K562 (cell line): ENCODE results near the gene RAE1. TPM values are rescaled to one million over a fixed set of nuclear protein-coding genes. Genes with fewer than 3 reads are reported as not detected.

ENCODE experiments used
- ARID2 ChIP-seq: fragments of 450-650 bp; IDR thresholded peaks from 2 replicates; pipeline ENCODE4 v1.6.1; 2017; ENCODE audit warnings: antibody characterized with exemption, mild to moderate bottlenecking
- ASH1L ChIP-seq: fragments of 450-650 bp; IDR thresholded peaks from 2 replicates; pipeline ENCODE4 v1.6.1; 2018; ENCODE audit warnings: borderline replicate concordance, mild to moderate bottlenecking, low read depth; ENCODE audit not compliant: partially characterized antibody
- BRF1 ChIP-seq: IDR thresholded peaks from 3 replicates; pipeline ENCODE4 v1.6.1; 2011; ENCODE audit warnings: borderline replicate concordance, mild to moderate bottlenecking; ENCODE audit not compliant: insufficient read length; ENCODE audit errors: extremely low read depth
- L3MBTL2 ChIP-seq: fragments of 450-650 bp; IDR thresholded peaks from 2 replicates; pipeline ENCODE4 v1.6.1; 2016; ENCODE audit warnings: mild to moderate bottlenecking, moderate library complexity
- NR4A1 ChIP-seq, 2 experiments: fragments of 250-450 bp in 1 of 2; fragments of 450-650 bp in 1 of 2; sonication (Bioruptor Pico) in 1 of 2; IDR thresholded peaks; 2 replicates each; pipeline versions ENCODE4 v1.4.0 to v1.6.1; 2016 to 2020; ENCODE audit warnings: mild to moderate bottlenecking in 2 of 2, missing compliant biosample characterization in 1 of 2, missing genetic modification characterization in 1 of 2, moderate library complexity in 1 of 2
- POLR2A ChIP-seq: fragments of 450-650 bp; conservative IDR thresholded peaks from 2 replicates; pipeline ENCODE4 v1.6.1; 2016
- SETDB1 ChIP-seq: IDR thresholded peaks from one replicate; pipeline ENCODE4 v1.6.1; 2012; ENCODE audit warnings: low read length, control low read depth, inconsistent platforms
- SOX6 ChIP-seq: fragments of 450-650 bp; IDR thresholded peaks from 2 replicates; pipeline ENCODE4 v1.6.1; 2014; ENCODE audit warnings: mild to moderate bottlenecking
- SP1 ChIP-seq: sonication (generic); formaldehyde crosslinking; IDR thresholded peaks from 2 replicates; pipeline ENCODE4 v1.8.1; 2022; ENCODE audit warnings: mild to moderate bottlenecking, missing genetic modification reagents
- ZNF586 ChIP-seq: fragments of 450-650 bp; formaldehyde crosslinking; conservative IDR thresholded peaks from 2 replicates; pipeline ENCODE4 v1.4.0; 2020; ENCODE audit warnings: mild to moderate bottlenecking, moderate library complexity
- ZNF76 ChIP-seq: fragments of 250-450 bp; sonication (Bioruptor Pico); IDR thresholded peaks from 2 replicates; pipeline ENCODE4 v1.4.0; 2020; ENCODE audit warnings: mild to moderate bottlenecking, moderate library complexity, borderline replicate concordance
- polyA plus RNA-seq, 8 experiments: library from polyadenylated mRNA; depleted of rRNA in 4 of 8; stranded (reverse) in 5 of 8; unstranded in 3 of 8; fragments of >200 nt; fragmentation: Nextera tagmentation in 2 of 8; fragmentation: Illumina TruSeq in 1 of 8; extraction: Ambion mirVana in 2 of 8; extraction: Trizol in 1 of 8; gene quantifications; 2 replicates each; pipeline versions ENCODE4 v1.2.1 to v1.2.3, GENCODE V29; 2011 to 2014; ENCODE audit warnings: inconsistent platforms in 1 of 8, missing spikeins in 1 of 8
- total RNA-seq, 7 experiments: library from RNA; depleted of rRNA in 6 of 7; stranded (reverse); fragments of >200 nt in 6 of 7; fragmentation: Illumina TruSeq in 2 of 7; extraction: Trizol in 2 of 7; gene quantifications; 2 replicates each; pipeline versions ENCODE4 v1.2.1 to v1.2.3, GENCODE V29; 2011 to 2021; ENCODE audit warnings: low replicate concordance in 1 of 7
- TF ChIP-seq, protein P1 (sequence below): sonication (generic); formaldehyde crosslinking; IDR thresholded peaks from 2 replicates; pipeline ENCODE4 v1.8.1; 2022; ENCODE audit warnings: missing genetic modification reagents
- TF ChIP-seq, protein P2 (sequence below): fragments of 250-450 bp; sonication (Bioruptor Pico); IDR thresholded peaks from 2 replicates; pipeline ENCODE4 v1.5.0; 2020; ENCODE audit warnings: mild to moderate bottlenecking, borderline replicate concordance
- TF ChIP-seq, protein P3 (sequence below): fragments of 450-650 bp; formaldehyde crosslinking; IDR thresholded peaks from 2 replicates; pipeline ENCODE4 v1.4.0; 2020; ENCODE audit warnings: mild to moderate bottlenecking, moderate library complexity
- TF ChIP-seq, protein P4 (sequence below): sonication (generic); formaldehyde crosslinking; IDR thresholded peaks from 2 replicates; pipeline ENCODE4 v1.8.1; 2023; ENCODE audit warnings: missing genetic modification reagents, mild to moderate bottlenecking, borderline replicate concordance

Gene RAE1
- total and polyA plus RNA-seq, 9 of the 15 experiments (the other 6 are each of a cell fraction or from before 2014, with no cell fraction given), result 33.7 to 248 (median 77.7) TPM

- TF ChIP-seq, protein P1, sequence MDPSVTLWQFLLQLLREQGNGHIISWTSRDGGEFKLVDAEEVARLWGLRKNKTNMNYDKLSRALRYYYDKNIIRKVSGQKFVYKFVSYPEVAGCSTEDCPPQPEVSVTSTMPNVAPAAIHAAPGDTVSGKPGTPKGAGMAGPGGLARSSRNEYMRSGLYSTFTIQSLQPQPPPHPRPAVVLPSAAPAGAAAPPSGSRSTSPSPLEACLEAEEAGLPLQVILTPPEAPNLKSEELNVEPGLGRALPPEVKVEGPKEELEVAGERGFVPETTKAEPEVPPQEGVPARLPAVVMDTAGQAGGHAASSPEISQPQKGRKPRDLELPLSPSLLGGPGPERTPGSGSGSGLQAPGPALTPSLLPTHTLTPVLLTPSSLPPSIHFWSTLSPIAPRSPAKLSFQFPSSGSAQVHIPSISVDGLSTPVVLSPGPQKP (CRISPR knock-in tag), result no peak
- TF ChIP-seq ASH1L (no peak), ARID2 (no peak), SETDB1 (no peak), POLR2A (peak; percentile 94), ZNF76 (CRISPR knock-in tag) (no peak), SOX6 (no peak), NR4A1 (CRISPR knock-in tag; IDR thresholded peaks at IDR 0.05) (no peak), NR4A1 (tag; IDR thresholded peaks at IDR 0.05) (no peak), L3MBTL2 (peak; percentile 85), SP1 (CRISPR knock-in tag) (peak; percentile 35; the same call in 1 of the 2 replicates), BRF1 (no peak), ZNF586 (no peak)
- TF ChIP-seq, protein P2, sequence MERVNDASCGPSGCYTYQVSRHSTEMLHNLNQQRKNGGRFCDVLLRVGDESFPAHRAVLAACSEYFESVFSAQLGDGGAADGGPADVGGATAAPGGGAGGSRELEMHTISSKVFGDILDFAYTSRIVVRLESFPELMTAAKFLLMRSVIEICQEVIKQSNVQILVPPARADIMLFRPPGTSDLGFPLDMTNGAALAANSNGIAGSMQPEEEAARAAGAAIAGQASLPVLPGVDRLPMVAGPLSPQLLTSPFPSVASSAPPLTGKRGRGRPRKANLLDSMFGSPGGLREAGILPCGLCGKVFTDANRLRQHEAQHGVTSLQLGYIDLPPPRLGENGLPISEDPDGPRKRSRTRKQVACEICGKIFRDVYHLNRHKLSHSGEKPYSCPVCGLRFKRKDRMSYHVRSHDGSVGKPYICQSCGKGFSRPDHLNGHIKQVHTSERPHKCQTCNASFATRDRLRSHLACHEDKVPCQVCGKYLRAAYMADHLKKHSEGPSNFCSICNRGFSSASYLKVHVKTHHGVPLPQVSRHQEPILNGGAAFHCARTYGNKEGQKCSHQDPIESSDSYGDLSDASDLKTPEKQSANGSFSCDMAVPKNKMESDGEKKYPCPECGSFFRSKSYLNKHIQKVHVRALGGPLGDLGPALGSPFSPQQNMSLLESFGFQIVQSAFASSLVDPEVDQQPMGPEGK (CRISPR knock-in tag), result no peak
- TF ChIP-seq, protein P3, sequence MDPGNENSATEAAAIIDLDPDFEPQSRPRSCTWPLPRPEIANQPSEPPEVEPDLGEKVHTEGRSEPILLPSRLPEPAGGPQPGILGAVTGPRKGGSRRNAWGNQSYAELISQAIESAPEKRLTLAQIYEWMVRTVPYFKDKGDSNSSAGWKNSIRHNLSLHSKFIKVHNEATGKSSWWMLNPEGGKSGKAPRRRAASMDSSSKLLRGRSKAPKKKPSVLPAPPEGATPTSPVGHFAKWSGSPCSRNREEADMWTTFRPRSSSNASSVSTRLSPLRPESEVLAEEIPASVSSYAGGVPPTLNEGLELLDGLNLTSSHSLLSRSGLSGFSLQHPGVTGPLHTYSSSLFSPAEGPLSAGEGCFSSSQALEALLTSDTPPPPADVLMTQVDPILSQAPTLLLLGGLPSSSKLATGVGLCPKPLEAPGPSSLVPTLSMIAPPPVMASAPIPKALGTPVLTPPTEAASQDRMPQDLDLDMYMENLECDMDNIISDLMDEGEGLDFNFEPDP, result no peak
- TF ChIP-seq, protein P4, sequence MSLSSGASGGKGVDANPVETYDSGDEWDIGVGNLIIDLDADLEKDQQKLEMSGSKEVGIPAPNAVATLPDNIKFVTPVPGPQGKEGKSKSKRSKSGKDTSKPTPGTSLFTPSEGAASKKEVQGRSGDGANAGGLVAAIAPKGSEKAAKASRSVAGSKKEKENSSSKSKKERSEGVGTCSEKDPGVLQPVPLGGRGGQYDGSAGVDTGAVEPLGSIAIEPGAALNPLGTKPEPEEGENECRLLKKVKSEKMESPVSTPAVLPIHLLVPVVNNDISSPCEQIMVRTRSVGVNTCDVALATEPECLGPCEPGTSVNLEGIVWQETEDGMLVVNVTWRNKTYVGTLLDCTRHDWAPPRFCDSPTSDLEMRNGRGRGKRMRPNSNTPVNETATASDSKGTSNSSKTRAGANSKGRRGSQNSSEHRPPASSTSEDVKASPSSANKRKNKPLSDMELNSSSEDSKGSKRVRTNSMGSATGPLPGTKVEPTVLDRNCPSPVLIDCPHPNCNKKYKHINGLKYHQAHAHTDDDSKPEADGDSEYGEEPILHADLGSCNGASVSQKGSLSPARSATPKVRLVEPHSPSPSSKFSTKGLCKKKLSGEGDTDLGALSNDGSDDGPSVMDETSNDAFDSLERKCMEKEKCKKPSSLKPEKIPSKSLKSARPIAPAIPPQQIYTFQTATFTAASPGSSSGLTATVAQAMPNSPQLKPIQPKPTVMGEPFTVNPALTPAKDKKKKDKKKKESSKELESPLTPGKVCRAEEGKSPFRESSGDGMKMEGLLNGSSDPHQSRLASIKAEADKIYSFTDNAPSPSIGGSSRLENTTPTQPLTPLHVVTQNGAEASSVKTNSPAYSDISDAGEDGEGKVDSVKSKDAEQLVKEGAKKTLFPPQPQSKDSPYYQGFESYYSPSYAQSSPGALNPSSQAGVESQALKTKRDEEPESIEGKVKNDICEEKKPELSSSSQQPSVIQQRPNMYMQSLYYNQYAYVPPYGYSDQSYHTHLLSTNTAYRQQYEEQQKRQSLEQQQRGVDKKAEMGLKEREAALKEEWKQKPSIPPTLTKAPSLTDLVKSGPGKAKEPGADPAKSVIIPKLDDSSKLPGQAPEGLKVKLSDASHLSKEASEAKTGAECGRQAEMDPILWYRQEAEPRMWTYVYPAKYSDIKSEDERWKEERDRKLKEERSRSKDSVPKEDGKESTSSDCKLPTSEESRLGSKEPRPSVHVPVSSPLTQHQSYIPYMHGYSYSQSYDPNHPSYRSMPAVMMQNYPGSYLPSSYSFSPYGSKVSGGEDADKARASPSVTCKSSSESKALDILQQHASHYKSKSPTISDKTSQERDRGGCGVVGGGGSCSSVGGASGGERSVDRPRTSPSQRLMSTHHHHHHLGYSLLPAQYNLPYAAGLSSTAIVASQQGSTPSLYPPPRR (CRISPR knock-in tag), result no peak
These were observed at the start of gene RAE1 (continued) for GRCh38 chr20:57351042-57351783.
